GM23248 (cell line): ENCODE results near the gene CNR2.

Experiments used
- EZH2 ChIP-seq: fragments of 200-600 bp; sonication (generic); IDR thresholded peaks from 2 replicates; pipeline ENCODE4 v1.6.1; 2018; ENCODE audit warnings: antibody characterized with exemption, mild to moderate bottlenecking; ENCODE audit not compliant: insufficient read depth, poor library complexity, severe bottlenecking
- EZH2phosphoT487 ChIP-seq: fragments of 200-600 bp; sonication (generic); IDR thresholded peaks from 2 replicates; pipeline ENCODE4 v1.6.1; 2018; ENCODE audit warnings: antibody characterized with exemption, moderate library complexity, mild to moderate bottlenecking, low read depth; ENCODE audit not compliant: insufficient read depth

GRCh38 chr1:23875382-23875781 is 37.8 kb downstream of the CNR2 start:
- no peak for TF ChIP-seq EZH2
- TF ChIP-seq EZH2phosphoT487 = no peak
